ENCODE results near the gene IGBP1. TPM values are rescaled to one million over a fixed set of nuclear protein-coding genes. Genes with fewer than 3 reads are reported as not detected.
"Not testable (repeated sequence)": the region's sequence is repeated elsewhere in the genome, so short reads cannot be mapped to it uniquely, and the experiment has no call there.

Gene IGBP1
- total RNA-seq, 1 donor from 2014 or later, result 43.2 TPM

- H3K27me3 ChIP-seq, result no peaks in the 10 kb centered on the region
- peak in 1 of 2 donors; percentile 6 for DNase-seq (ENCODE audit: extremely low spot score in 2 of 2)
These were observed 63.9 kb downstream of the IGBP1 start for GRCh38 chrX:70196961-70197720.

GRCh38 chrX:70201732-70202131 is 68.5 kb downstream of the IGBP1 start:
- H3K4me3 ChIP-seq, result no peak overlapping the region
- H3K36me3 ChIP-seq, result no peaks in the 10 kb centered on the region
- H3K27me3 ChIP-seq, result no peaks in the 10 kb centered on the region
- no peaks in the 10 kb centered on the region for H3K4me1 ChIP-seq
- DNase-seq (ENCODE audit: extremely low spot score in 2 of 2), result no peak
- intact Hi-C loops (cut with DNase I), result no loop called here
- TF ChIP-seq CTCF (IDR thresholded peaks at IDR 0.05), result no peak
- no peak for TF ChIP-seq POLR2A (IDR thresholded peaks at IDR 0.05)
- no peak for TF ChIP-seq POLR2AphosphoS5 (IDR thresholded peaks at IDR 0.05; ENCODE audit: insufficient read depth in 1 of 2, low read depth in 1 of 2)
- no peak overlapping the region for H3K27ac ChIP-seq
- no peaks in the 10 kb centered on the region for H3K9me3 ChIP-seq

More at GRCh38 chrX:70196961-70197720, 63.9 kb downstream of the IGBP1 start:
- no peak overlapping the region for H3K27ac ChIP-seq
- H3K4me3 ChIP-seq, result no peak overlapping the region
- intact Hi-C loops (cut with DNase I), result no loop called here
- H3K9me3 ChIP-seq, result no peaks in the 10 kb centered on the region
- H3K4me1 ChIP-seq, result no peaks in the 10 kb centered on the region
- no peaks in the 10 kb centered on the region for H3K36me3 ChIP-seq
- TF ChIP-seq POLR2A (IDR thresholded peaks at IDR 0.05) (no peak), POLR2AphosphoS5 (IDR thresholded peaks at IDR 0.05; ENCODE audit: insufficient read depth in 1 of 2, low read depth in 1 of 2) (no peak), CTCF (IDR thresholded peaks at IDR 0.05) (peak in 1 of 3 experiments; percentile 35)

- no peaks in the 10 kb centered on the region for H3K9me3 ChIP-seq
- no peaks in the 10 kb centered on the region for H3K27me3 ChIP-seq
- no peaks in the 10 kb centered on the region for H3K4me1 ChIP-seq
- intact Hi-C loops (cut with DNase I), result no loop called here
- no peaks in the 10 kb centered on the region for H3K36me3 ChIP-seq
- TF ChIP-seq POLR2A (IDR thresholded peaks at IDR 0.05) (no peak), POLR2AphosphoS5 (IDR thresholded peaks at IDR 0.05; ENCODE audit: insufficient read depth in 1 of 2, low read depth in 1 of 2) (no peak), CTCF (IDR thresholded peaks at IDR 0.05) (no peak)
- no peak for DNase-seq (ENCODE audit: extremely low spot score in 2 of 2)
- H3K27ac ChIP-seq, result no peak overlapping the region
- no peak overlapping the region for H3K4me3 ChIP-seq
These were observed 75.2 kb downstream of the IGBP1 start for GRCh38 chrX:70208479-70208878.

- H3K4me3 ChIP-seq; H3K27me3 ChIP-seq; DNase-seq (ENCODE audit: extremely low spot score in 2 of 2); H3K27ac ChIP-seq; H3K4me1 ChIP-seq; intact Hi-C loops (cut with DNase I); H3K36me3 ChIP-seq; H3K9me3 ChIP-seq: not testable (repeated sequence)
These were observed 76.3 kb downstream of the IGBP1 start for GRCh38 chrX:70209570-70209969.

Other genes with a start within 250 kb of the IGBP1 start
- gene AWAT2, start 83.5 kb upstream of the IGBP1 start, total RNA-seq, result not detected
- not detected for gene OTUD6A, start 71.0 kb upstream of the IGBP1 start, total RNA-seq
- gene DGAT2L6, start 44.0 kb downstream of the IGBP1 start, total RNA-seq, result not detected
- gene AWAT1, start 101.2 kb downstream of the IGBP1 start, total RNA-seq, result not detected
- not detected for gene P2RY4, start 126.8 kb downstream of the IGBP1 start, total RNA-seq
- gene ARR3, start 134.9 kb downstream of the IGBP1 start, total RNA-seq, result not detected
- gene RAB41, start 148.7 kb downstream of the IGBP1 start, total RNA-seq, result not detected
- 33.4 TPM for gene PDZD11, start 156.5 kb downstream of the IGBP1 start, total RNA-seq
- gene KIF4A, start 156.7 kb downstream of the IGBP1 start, total RNA-seq, result 2.2 TPM

Data from vagina (tissue), 2 donors.